Sigmoid colon (tissue), 7 donors: ENCODE data around the gene CAPN15. TPM values are rescaled to one million over a fixed set of nuclear protein-coding genes. Genes with fewer than 3 reads are reported as not detected.

Source experiments
- DNase-seq: peaks from one replicate; pipeline ENCODE4 v3.0.0-alpha.2; 2019
- H3K27ac ChIP-seq, 4 donors: fragments of 200-600 bp; sonication (generic); one replicate each; pipeline ENCODE4 v1.5.1; 2016 to 2019; ENCODE audit warnings: mild to moderate bottlenecking in 1 of 4
- H3K27me3 ChIP-seq, 3 donors: fragments of 200-600 bp; sonication (generic); one replicate each; pipeline ENCODE4 v1.5.1; 2019; ENCODE audit warnings: mild to moderate bottlenecking in 1 of 3
- H3K36me3 ChIP-seq, 4 donors: fragments of 200-600 bp; sonication (generic); one replicate each; pipeline ENCODE4 v1.5.1; 2016 to 2019
- H3K4me1 ChIP-seq, 4 donors: fragments of 200-600 bp; sonication (generic); one replicate each; pipeline ENCODE4 v1.5.1; 2017 to 2019
- H3K4me3 ChIP-seq, 4 donors: fragments of 200-600 bp; sonication (generic); one replicate each; pipeline ENCODE4 v1.5.1; 2017 to 2019; ENCODE audit warnings: mild to moderate bottlenecking in 2 of 4, moderate library complexity in 1 of 4
- H3K9me3 ChIP-seq, 4 donors: fragments of 200-600 bp in 3 of 4; sonication (generic) in 3 of 4; one replicate each; pipeline versions ENCODE4 v1.5.1 to v1.6.1; 2013 to 2019
- EP300 ChIP-seq, 4 donors: sonication (generic); formaldehyde crosslinking; IDR thresholded peaks; one replicate each; pipeline ENCODE4 v1.6.1; 2017; ENCODE audit warnings: antibody characterized with exemption in 4 of 4
- POLR2A ChIP-seq, 2 donors: fragments of 450-650 bp; IDR thresholded peaks; one replicate each; pipeline ENCODE4 v1.6.1; 2016; ENCODE audit warnings: antibody characterized with exemption in 2 of 2, mild to moderate bottlenecking in 2 of 2, moderate library complexity in 2 of 2
- POLR2AphosphoS5 ChIP-seq, 4 donors: sonication (generic); formaldehyde crosslinking; IDR thresholded peaks; one replicate each; pipeline ENCODE4 v1.6.1; 2017; ENCODE audit warnings: antibody characterized with exemption in 4 of 4
- WGBS, 2 donors: extraction: QIAGEN DNeasy Blood & Tissue Kit; methylation state at CpG; one replicate each; pipeline ENCODE4 v1.1.7; 2013; 5-methylcytosine and 5-hydroxymethylcytosine counted together
- intact Hi-C: fragments of 100-400 bp; cut with DNase I; formaldehyde crosslinking; loops from one replicate; pipeline ENCODE4 v1.15.1; 2023
- polyA plus RNA-seq, 3 donors: library from polyadenylated mRNA; stranded (reverse); fragments of 200-250 nt; gene quantifications; one replicate each; pipeline ENCODE4 v1.2.3, GENCODE V29; 2013
- total RNA-seq, 4 donors: library from RNA; depleted of rRNA; stranded (reverse); fragments of >200 nt; gene quantifications; one replicate each; pipeline ENCODE4 v1.1.0, GENCODE V29; 2016
- TF ChIP-seq, protein P1 (sequence below), 4 experiments: fragments of 450-650 bp in 3 of 4; fragments of 200-600 bp in 1 of 4; IDR thresholded peaks; one replicate each; pipeline ENCODE4 v1.5.1; 2016 to 2019; ENCODE audit warnings: antibody characterized with exemption in 4 of 4, mild to moderate bottlenecking in 3 of 4, moderate library complexity in 2 of 4
- donor health status: healthy with polysubstance abuse.
- donor health status: Bipolar disorder and iron deficiency.
- donor health status: healthy.

CAPN15 gene
- total and polyA plus RNA-seq, 7 donors, result 10.3 to 85.8 (median 24.4) TPM

- TF ChIP-seq, protein P1, sequence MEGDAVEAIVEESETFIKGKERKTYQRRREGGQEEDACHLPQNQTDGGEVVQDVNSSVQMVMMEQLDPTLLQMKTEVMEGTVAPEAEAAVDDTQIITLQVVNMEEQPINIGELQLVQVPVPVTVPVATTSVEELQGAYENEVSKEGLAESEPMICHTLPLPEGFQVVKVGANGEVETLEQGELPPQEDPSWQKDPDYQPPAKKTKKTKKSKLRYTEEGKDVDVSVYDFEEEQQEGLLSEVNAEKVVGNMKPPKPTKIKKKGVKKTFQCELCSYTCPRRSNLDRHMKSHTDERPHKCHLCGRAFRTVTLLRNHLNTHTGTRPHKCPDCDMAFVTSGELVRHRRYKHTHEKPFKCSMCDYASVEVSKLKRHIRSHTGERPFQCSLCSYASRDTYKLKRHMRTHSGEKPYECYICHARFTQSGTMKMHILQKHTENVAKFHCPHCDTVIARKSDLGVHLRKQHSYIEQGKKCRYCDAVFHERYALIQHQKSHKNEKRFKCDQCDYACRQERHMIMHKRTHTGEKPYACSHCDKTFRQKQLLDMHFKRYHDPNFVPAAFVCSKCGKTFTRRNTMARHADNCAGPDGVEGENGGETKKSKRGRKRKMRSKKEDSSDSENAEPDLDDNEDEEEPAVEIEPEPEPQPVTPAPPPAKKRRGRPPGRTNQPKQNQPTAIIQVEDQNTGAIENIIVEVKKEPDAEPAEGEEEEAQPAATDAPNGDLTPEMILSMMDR (IDR thresholded peaks at IDR 0.05), result no peak
- no peak for TF ChIP-seq POLR2A (IDR thresholded peaks at IDR 0.05)
- no peak for TF ChIP-seq EP300 (IDR thresholded peaks at IDR 0.05)
- Histone ChIP-seq H3K36me3 (peaks cover 0 to 4% (median 0%) of the 10 kb centered on the region in 4 donors), H3K27me3 (no peaks in the 10 kb centered on the region), H3K4me1 (peaks cover 0 to 41% (median 34%) of the 10 kb centered on the region in 4 donors), H3K9me3 (no peaks in the 10 kb centered on the region), H3K4me3 (no peak overlapping the region), H3K27ac (peak overlapping the region in 2 of 4 donors; percentile 14 to 53)
- WGBS, 2 donors, result 59 to 72% methylated on average over 24 of the region's 24 CpGs
- intact Hi-C loops, result no loop called here
- DNase-seq, result peak; percentile 77
Measured at GRCh38 chr16:592518-593306, 65.2 kb downstream of the CAPN15 start.

- DNase-seq, result no peak
- Histone ChIP-seq H3K9me3 (no peaks in the 10 kb centered on the region), H3K36me3 (peaks cover 0 to 4% (median 0%) of the 10 kb centered on the region in 4 donors), H3K27me3 (no peaks in the 10 kb centered on the region), H3K4me3 (no peak overlapping the region), H3K4me1 (peaks cover 0 to 34% (median 27%) of the 10 kb centered on the region in 4 donors), H3K27ac (peak overlapping the region in 1 of 4 donors; percentile 53)
- TF ChIP-seq POLR2AphosphoS5 (IDR thresholded peaks at IDR 0.05), result no peak
- TF ChIP-seq, protein P1 (IDR thresholded peaks at IDR 0.05), result no peak
- TF ChIP-seq POLR2A (IDR thresholded peaks at IDR 0.05), result peak in 1 of 2 donors; percentile 29
- no peak for TF ChIP-seq EP300 (IDR thresholded peaks at IDR 0.05)
- intact Hi-C loops, result no loop called here
- 17 to 68% methylated on average over 9 of the region's 9 CpGs for WGBS, 2 donors
Measured at GRCh38 chr16:593406-593805, 65.9 kb downstream of the CAPN15 start.

DNA sequence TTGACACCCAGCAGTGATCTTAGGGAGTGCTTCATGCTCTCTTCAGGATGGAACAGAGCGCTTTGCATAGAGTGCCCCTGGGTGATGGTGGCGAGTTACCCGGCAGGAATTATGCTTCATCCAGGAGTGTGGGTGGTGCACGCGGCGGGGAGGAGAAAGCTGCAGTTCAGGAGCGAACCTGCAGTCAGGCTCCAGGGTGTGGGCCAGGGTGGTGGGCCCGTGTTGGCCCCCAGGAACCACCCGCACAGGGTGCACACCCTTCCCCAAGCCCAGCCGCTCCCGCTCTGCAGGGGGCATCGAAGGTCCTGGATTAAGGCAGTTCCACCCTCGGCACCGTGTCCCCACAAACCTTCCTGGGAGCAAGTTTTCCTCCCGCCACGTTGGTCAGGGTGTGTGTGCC, 66.3 kb downstream of the CAPN15 start:
- Histone ChIP-seq H3K27ac (peak overlapping the region in 1 of 4 donors; percentile 53), H3K27me3 (no peaks in the 10 kb centered on the region), H3K4me3 (no peak overlapping the region), H3K36me3 (peaks cover 0 to 4% (median 0%) of the 10 kb centered on the region in 4 donors), H3K9me3 (no peaks in the 10 kb centered on the region), H3K4me1 (peaks cover 0 to 32% (median 25%) of the 10 kb centered on the region in 4 donors)
- TF ChIP-seq, protein P1 (IDR thresholded peaks at IDR 0.05), result no peak
- TF ChIP-seq EP300 (IDR thresholded peaks at IDR 0.05) (no peak), POLR2AphosphoS5 (IDR thresholded peaks at IDR 0.05) (no peak), POLR2A (IDR thresholded peaks at IDR 0.05) (no peak)
- intact Hi-C loops, result no loop called here
- no peak for DNase-seq
- WGBS, 2 donors, result 24 to 79% methylated on average over 16 of the region's 16 CpGs

- no peak overlapping the region for H3K4me3 ChIP-seq
- H3K27ac ChIP-seq, result no peak overlapping the region
- peaks cover 0 to 32% (median 25%) of the 10 kb centered on the region in 4 donors for H3K4me1 ChIP-seq
- peaks cover 0 to 9% (median 0%) of the 10 kb centered on the region in 4 donors for H3K36me3 ChIP-seq
- no peaks in the 10 kb centered on the region for H3K27me3 ChIP-seq
- 85 to 90% methylated on average over 18 of the region's 18 CpGs for WGBS, 2 donors
- H3K9me3 ChIP-seq, result no peaks in the 10 kb centered on the region
- TF ChIP-seq EP300 (IDR thresholded peaks at IDR 0.05), result no peak
- intact Hi-C loops, result no loop called here
- peak; percentile 50 for DNase-seq
Measured at GRCh38 chr16:595094-595528, 67.6 kb downstream of the CAPN15 start.

DNA sequence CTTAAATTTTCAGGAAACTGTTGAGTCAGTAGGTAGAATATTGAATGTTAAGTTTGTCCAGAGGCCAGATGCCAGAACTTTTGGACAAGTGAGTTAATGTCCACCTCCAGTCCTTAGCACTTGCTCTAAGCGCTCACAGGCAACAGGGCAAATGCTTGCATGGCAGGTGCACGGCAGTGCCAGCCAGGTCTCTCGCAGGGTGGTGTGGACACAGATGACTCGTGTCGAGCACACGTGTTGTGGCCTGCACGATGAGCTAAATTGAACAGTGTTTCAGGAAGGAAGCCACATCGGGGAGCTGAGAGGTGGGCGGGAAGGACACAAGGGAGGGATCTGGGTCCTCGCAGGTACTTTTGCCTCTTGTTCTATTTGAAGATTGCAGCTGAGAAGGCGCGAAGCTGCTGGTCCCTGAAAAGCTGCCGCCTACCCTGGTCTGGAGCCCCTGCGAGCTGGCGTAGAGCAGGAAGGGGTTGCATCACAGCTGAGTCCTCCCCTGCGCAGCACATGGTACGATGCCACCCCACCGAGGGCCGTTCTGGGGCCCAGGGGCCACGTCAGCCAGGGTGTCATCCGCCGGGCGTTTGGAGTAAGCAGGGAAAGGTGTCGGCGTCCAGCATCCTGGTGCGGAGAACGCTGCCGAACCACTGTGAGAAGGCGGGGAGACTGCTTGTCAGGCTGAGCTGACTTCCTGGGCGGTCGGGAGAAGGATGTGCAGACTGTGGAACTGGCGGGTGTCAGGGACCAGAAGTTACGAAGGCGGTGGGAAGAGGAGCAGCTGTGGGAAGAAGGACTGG, 68.6 kb downstream of the CAPN15 start:
- Histone ChIP-seq H3K36me3 (peaks cover 0 to 18% (median 0%) of the 10 kb centered on the region in 4 donors), H3K27me3 (no peaks in the 10 kb centered on the region), H3K4me3 (no peak overlapping the region), H3K9me3 (no peaks in the 10 kb centered on the region), H3K4me1 (peaks cover 0 to 24% (median 16%) of the 10 kb centered on the region in 4 donors), H3K27ac (no peak overlapping the region)
- peak; percentile 58 for DNase-seq
- intact Hi-C loops, result no loop called here
- WGBS, 2 donors, result 85 to 88% methylated on average over 34 of the region's 34 CpGs
- TF ChIP-seq POLR2A (IDR thresholded peaks at IDR 0.05), result no peak
- TF ChIP-seq EP300 (IDR thresholded peaks at IDR 0.05), result no peak
- no peak for TF ChIP-seq POLR2AphosphoS5 (IDR thresholded peaks at IDR 0.05)
